ENCODE data around the gene MXD4.
"Not testable (repeated sequence)": the region's sequence is repeated elsewhere in the genome, so short reads cannot be mapped to it uniquely, and the experiment has no call there.

The MXD4 gene

DNA sequence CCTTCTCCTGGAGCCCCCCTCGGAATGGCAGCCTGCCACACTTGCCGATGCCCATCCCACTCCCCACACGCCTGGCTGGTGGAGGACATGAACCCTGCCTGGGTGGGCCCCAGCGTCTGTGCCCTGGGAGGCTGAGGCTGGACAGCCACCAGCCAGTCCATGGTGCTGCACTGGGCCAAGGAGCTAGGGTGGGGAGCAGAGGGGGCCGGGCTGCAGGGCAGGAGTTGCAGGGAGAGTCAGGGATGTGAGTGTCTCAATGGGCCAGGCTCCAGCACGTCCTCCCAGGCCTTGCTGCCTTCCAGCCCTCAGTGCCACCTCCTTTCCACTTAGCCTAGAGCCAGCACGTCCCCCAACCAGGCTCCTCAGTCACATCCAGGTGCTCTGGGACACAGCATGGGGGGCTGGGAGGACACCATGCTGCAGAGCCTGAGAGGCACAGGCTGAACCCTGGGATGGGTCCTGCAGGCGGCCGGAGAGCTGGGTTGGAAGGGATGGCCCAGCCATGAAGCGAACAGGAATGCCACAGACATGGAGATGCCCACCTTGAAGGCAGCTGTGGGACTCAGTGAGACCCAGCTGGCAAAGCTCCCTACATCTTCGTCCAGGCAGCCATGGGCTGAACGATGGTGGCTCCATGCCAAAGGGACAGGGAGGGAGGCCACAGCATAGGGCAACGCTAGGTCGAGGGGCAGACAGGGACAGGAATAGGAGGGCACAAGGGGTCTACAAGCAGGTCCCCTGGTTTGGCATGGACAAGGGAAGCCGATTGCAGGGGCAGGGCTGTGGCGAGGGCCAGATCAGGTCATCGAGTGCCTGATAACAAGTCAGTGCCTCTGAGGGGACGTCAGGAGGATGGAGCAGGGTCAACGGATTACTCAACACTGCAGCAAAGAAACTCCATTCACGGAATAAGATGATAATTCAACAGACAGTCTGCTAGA, 30.1 kb upstream of the MXD4 start:
- no peak for DNase-seq

DNA sequence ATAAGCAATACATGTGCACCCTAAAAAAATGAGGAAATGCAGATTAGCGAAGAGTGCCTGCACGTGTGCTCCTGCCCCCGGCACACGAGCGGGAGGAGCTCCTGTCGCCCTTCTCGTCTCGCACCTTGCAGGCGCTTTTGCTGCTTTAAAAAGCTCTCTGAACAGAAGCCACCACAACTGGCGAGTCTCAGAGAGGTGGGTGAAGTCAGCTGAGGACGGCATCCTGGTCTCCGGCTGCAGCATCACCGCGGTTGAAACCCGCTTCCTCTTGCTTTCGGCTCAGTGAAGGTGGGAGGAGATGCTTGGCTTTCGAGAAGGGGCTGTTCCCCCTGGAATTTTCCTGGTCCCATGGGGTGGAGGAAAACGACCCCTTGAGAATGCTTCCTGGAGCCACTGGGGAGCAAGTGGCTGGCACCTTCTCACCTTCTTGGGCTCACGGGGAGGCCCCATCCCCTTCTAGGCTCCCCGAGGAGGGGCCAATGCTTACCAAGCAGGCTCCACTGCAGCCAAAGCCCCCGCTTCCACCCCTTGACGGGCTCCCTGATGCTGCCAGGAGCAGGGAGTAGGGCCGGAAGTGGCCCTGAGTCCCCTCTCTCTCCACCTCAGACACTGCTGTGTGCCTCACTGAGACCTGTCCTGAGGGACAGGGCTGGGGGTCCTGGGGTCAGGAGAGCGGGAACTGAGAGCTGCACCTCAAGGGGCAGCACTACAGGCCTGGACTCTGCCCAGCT, 29.2 kb upstream of the MXD4 start:
- DNase-seq, result peak; percentile 66

DNA sequence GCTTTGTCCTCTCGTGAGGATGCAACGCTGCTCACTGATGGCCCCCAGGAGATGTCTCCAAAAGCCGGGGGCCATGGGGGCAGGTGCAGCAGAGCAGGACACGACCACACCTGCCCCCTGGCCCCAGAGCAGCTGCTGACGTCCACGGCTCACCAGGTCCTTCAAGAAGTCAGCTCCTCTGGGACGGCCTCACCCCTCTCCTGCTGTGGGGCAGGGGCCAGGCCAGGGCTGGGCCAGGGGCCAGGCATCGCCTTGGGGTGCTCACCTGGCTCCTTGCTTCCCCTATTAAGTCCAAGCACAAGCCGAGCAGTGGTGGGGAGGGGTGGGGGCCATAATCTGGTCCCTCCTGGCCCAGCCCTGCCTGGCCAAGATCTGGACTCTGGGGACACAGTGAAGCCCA, 28.6 kb upstream of the MXD4 start:
- DNase-seq, result no peak

DNA sequence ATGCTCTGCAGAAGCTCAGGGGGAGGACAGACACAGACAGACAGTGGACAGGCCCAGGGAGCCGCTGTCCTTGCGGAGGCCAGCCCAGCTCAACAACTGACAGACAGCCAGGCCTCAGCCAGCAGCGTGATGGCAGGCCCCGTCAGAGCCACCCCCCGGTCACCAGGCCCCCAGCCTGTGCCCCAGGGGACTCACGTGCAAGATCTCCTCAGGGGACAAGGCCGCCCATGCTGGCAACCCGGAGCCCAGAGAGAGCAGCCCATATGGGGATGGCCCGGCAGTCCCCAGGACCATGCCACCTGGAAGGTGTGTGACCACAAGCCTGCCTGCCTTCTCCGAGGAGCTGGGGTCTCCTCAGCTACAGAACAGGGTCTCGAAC, 28.0 kb upstream of the MXD4 start:
- DNase-seq, result no peak

DNA sequence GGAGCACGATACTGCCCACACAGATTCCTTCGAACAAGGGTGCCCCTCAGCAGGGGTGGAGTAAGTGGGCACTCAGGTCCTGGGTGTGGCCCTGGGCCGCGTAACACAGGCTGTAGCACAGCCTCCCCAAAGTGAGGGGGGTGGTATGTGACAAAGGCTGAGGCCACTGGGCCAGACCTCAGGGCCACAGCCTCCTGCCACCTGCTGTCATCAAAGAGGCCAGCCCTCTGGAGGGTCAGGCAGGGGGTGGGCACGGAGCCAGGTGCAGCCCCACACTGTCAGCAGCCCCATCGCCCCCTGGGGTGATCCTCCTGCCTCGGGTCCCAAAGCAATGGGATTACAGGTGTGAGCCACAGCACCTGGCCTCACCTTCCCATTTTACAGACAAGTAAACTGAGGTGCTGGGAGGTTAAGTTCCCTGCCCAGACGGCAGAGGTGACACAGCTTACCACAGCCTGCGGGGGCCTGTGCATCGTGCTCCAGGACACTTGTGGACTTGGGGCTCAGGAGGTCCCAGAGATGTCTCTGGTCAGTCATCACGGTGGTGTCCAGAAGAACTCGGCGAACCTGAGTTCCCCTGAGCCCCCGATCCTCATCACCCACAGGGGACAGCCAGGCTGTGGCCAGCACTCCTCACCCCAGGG, 27.5 kb upstream of the MXD4 start:
- DNase-seq, result no peak

DNA sequence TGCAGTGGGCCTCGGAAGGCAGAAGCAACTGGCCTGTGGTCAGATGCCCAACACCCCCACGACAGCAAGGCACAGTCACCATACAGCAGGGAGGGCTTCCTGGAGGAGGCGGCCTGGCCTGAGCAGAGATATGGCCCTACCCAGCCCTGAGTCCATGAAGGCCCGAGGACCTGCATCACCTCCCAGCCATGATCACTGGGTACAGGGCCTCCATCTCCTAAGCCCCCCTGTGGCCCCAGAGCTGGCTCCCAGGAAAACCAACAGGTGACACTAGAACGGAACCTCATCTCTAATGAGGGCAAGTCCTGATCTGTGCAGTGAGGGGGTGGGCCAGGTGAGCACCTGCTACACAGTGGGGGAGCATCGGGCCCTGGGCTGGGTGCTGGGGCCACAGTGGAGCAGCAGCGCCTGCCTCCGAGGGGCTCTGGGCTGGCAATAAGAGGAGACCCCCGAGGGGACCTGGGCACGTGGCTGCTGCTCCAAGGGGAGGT, 26.2 kb upstream of the MXD4 start:
- no peak for DNase-seq

DNA sequence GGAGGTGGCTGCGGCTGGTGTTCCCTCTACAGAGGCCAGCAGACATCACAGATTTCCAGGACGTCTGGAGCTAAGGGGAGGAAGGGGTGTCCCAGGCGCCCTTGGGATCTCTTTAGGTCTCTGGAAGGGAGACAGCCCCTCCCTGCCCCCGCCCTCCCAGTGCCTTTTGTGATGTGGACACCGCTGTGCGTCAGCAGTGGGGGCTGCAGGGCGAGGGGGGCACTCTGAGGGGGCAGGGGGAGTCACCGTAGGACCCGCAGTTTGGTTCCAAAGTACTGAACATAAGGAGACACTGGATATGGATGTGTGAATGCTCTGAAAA, 25.6 kb upstream of the MXD4 start:
- DNase-seq, result no peak

DNA sequence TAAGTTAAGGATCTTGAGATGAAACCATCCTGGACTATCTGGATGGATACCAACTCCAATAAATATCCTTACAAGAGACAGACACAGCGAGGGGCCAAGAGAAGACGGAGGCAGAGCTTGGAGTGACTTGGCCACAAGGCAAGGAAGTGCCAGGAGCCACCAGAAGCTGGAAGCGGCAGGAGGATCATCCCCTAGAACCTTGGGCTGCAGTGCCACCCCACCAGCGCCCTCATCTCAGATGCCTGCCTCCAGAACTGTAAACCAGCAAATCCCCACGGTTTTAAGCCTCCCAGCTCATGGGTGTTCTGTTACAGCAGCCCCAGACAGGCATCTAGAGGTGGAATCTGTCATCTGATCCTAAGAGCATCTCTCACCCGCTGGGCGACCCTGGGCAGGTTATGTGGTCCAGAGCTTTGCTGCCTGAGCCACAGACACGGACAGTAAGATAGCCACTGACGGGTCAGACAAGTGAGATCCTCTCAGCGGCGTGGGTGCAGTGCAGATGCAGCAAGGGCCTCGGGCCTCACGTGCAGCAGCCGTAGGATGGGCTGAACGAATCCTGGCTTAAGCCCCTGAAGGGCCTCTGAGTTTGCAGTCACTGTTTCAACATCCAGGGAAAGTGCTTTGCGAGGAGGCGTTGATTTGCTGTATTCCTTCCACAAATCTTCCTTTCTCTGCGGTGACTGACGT, 25.1 kb upstream of the MXD4 start:
- DNase-seq, result no peak

DNA sequence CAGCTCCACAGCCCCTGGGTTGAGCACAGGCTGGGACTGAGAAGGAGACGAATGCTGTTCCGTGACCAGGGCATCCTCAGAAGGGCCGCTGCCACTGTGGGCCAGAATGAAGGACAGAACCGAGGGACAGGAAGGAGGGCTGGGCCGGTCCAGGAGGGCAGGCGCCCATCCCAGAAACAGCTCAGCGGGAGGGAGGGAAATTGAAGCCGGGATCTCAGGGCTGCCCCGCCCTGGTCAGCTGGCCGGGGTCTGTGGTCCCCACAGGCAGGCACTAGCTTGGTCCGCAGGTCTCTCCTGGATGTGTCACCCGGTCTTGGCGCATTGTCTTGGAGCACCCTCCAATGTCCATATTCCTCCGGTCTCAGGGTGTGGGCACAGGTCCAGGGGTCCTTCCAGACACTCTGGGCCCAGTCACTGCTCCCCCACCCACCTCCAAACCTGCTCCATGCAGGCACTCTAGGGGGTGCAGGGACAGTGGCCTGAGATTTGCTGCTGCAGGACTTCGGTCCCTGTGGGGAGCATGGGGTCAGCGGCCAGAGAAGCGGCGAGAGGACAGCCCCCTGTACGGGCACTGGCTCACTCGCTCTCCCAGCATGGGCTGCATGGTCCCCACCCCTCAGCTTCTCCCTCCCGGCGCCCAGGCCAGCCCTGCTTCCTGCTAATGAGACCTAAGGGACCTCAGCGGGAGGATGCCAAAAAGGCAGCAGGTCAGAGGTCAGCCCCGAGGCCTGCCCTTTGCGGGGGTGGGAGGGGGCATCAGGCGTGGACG, 23.9 kb upstream of the MXD4 start:
- DNase-seq, result no peak

DNA sequence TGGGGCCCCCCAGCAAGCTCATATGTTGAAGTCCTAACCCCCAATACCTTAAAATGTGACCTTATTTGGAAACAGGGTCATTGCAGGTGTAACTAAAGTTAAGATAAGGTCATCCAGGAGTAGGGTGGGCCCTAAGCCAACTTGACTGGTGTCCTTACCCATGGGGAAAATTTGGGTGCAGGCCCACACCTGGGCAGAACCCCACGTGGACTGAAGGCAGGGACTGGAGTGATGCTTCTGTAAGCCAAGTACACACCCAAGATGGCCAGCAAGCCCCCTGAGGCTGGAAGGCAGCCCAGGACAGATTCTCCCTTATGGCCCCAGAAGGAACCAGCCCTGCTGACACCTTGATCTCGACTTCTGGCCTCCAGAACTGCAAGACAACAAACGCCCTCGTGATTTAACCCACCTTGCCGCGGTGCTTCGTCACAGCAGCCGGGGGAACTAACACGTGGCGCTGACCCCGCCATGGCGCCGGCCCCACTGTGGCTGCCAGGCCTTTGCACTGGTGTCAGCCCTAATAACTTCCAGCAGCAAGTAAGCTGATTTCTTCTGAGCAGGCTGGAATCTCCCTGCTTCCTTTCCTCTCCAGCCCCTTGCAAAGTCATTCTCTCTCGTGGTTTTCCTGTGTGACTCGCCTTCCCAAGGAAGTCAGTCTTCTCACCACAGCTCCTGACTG, 23.2 kb upstream of the MXD4 start:
- no peak for DNase-seq

DNA sequence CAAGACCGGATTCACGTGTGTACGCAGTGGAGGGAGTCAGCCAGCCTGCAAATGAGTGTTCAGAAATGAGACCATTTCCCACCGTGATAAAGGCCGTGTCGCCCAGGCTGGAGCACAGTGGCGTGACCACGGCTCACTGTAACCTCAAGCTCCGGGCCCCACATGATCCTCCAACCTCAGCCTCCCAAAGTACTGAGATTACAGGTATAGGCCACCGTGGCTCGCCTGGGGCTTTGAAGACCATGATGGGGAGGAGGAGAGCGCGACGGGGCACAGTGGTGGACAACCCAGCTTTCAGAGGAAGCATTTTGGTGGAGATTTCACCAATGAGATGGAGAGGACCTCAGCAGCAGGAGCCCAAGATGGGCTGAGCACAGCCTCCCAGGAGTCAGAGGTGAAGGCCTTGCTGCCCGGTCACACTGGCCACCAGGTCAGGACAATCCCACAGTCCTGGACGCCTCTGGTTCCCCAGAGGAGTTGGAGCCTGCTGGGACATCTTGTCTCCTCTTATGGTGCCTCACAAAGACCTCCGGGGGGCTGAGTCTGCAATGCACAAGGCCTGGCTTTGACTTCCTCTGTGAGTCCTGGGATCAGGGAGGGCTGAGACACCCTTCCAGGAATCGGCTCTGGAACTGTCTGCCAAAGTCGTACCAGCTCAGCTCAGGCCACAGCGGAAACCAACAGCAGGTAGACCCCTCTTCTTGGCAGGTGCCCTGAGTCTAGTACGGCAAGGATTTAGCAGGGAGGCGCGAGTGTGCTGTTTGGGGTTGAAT, 22.4 kb upstream of the MXD4 start:
- no peak for DNase-seq

DNA sequence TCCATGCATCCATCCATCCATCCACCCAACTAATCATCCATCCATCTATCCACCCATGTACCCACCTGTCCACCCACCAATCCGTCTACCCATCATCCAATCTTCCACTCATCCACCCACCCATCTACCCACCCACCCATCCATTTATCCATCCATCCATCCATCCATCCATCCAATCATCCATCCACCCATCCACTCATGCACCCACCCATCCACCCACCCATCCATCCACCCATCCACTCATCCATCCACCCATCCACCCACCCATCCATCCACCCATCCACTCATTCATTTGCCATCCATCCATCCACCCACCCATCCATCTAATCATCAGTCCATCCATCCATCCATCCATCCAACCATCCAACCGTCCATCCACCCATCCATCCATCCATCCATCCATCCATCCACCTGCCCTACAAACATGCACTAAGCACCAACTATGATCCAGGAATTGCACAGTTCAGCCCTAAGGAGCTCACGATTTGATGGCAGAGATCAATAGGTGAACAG, 21.3 kb upstream of the MXD4 start:
- DNase-seq, result no peak

DNA sequence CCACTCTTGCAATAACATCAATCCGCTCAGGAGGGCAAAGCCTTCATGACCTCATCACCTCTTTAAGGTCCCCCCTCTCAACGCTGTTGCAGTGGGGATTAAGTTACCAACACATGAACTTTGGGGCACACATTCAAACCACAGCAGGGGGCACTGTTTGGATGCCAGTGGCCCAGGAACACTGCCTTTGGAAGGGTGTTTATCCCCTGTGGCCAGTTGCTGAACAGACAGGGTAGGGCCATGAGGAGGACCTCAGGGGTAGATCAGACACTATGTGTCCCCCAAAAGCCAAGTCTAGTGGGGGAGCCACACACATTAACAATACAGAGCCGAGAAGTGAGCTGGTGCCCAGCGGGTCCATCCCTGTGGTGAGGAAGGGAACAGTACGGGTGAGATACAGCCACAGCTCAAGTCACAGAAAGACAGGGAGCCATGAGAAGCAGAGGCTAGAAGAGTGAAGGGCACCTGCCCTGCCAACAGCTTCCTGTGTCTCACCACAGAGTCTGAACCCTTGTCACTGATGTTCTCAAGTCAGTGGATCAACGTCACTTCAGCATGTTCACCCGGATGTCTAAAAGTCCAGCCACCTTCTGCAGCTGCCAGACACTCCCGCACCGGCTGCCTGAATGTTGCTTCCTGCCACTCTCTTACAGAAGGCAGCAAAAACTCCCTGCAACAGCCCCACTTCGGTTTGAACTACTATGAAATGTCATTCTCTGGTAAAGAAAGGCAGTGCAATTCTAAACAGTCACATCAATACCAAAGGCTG, 19.9 kb upstream of the MXD4 start:
- peak; percentile 64 for DNase-seq

DNA sequence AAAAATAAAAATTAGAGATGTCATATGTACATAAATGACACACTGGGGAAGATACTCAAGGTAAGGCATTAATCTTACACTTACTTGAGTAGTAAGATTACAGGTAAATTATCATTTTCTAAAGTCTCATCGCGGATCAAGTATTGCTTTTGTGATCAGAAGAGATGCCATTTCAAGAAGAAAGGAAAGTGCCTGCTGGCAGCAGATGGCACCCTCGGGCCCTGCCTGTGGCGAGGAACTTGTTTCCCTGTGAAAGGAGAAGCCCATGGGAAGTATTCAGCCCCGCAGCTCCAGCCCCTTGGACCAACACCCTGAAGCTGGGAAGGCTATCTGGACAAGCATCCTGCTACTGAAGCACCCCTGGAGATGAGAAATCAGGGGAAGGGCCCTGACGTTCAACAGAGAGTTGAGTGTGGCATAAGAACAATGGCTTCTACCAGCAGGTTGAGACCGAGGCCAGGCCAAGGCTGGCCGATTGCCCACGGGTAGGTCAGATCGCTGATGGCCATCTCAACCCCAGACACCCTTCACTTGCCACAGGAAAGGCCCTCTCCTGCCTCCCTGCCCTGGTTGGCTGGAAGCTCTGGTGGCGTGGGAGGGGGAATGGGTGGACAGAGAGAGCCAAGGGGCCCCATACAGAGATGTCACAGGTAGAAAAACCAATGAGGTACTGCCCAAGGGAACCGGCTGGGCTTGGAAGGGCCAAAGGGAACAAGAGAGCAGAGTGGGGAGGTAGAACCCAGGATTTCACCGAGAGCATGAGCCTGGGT, 18.8 kb upstream of the MXD4 start:
- DNase-seq, result no peak

DNA sequence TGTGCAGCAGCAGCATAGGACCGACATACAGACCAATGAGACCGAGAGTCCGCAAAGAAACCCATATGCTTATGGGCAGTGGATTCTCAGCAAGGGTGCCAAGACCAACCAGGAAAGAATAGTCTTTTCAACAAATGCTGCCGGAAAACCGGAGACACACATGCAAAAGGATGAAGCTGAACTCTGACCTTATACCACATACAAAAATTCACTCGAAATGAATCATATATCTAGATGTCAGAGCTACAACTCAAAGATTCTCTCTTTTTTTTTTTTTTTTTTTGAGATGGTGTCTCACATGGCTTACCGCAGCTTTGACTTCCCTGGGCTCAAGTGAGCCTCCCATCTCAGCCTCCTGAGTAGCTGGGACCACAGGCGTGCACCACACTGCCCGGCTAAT, 16.0 kb upstream of the MXD4 start:
- DNase-seq, result no peak

DNA sequence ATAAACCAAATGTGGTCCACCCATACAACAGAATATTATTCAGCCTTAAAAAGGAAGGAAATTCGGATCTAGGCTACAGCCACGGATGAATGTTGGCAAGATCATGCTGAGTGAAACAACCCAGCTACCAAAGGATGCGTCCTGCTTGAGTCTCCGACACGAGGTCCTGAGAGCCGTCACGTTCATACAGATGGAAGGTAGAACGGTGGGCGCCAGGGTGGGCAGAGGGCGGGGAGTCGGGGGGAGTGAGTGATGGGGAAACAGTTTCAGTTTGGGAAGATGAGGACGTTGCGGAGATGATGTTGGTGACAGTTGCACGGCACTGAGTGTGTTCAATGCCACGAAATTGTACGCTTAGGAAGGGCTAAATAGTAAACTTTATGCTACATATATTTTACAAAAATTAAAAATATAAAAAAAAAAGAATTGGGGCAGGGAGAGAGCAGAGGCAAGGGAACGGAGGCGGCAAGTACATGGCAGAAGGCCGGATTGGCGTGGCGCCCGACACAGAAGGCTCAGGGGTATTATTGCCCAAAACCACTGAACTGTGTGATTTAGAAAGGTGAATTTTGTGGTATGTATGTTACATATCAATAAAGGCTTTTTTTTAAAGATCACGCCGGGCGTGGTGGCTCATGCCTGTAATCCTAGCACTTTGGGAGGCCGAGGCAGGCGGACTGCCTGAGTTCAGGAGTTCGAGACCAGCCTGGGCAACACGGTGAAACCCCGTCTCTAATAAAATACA, 14.8 kb upstream of the MXD4 start:
- no peak for DNase-seq

DNA sequence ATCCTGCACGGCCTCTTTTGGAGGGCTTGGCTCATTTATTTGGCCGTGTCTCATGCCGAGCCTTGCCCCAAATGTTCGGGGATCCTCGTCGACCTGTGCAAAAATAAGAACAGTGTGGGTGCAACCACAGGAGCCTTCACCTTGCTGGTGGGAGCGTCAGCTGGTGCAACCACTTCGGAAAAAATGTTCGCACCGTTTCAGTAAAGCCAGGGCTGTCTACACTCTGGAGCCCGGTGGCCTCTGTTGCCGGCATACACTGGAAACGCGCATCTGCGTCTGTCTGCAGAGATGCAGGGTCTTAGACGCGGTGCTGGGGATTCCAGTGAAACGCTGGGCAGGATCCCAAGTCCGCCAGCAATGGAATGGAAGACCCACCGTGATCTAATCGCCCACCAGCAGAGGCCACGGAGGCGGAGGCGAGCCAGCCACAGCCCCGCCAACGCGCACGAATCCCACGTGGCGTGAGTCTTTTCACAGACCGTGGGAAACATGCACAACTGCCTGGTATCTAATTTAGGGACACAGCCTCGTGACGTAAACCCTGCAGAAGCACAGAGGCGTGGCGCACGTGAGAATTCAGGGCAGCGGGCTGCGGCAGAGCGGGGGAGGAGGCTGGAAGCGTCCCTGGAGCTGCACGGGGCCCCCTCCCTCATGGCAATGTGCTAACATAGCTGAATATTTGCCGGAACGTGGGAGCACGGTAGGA, 13.8 kb upstream of the MXD4 start:
- DNase-seq, result no peak

DNA sequence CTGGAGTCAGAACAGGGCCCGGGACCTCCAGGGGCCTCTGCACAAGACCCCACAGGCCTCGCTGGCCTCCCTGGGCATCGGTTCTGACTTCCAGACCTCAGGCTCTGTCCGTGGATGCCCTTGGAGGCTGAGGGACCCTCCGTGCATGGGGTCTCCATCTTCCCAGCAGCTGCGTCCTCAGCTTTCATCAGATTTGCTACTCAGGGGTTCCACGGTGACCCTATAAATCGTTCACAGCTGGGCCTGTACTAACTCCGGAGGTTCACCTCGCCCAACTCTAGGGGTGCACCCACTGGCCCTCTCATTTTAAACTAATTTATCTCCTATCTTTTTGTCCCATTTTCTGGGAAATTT, 13.1 kb upstream of the MXD4 start:
- not testable (repeated sequence) for DNase-seq

Measured in activated naive CD4-positive, alpha-beta T cell treated with Interleukin-2 at 50 U/mL for 16 hours (primary cell).